WTC11 (cell line): ENCODE results near the gene FHIT. TPM values are rescaled to one million over a fixed set of nuclear protein-coding genes. Genes with fewer than 3 reads are reported as not detected.

ENCODE experiments used
- ATAC-seq: fragments of 200-7000 bp; cut with Tn5 transposase; 2 replicates; pipeline ENCODE4 v1.10.0; 2021; ENCODE audit warnings: mild to moderate bottlenecking, moderate library complexity
- CTCF ChIA-PET: fragments of 300-600 bp; sonication (Branson Sonifier 250); formaldehyde crosslinking; loops from one replicate; lab custom pipeline; 2021; ENCODE audit warnings: antibody characterized with exemption; lab: Charles Lee
- POLR2A ChIA-PET: fragments of 350-600 bp; sonication (Branson Sonifier 250); formaldehyde crosslinking; loops from one replicate; lab custom pipeline; 2021; ENCODE audit warnings: antibody characterized with exemption; lab: Charles Lee
- DNase-seq: peaks from one replicate; pipeline ENCODE4 v3.0.0; 2021; ENCODE audit warnings: low spot score
- H3K27ac Mint-ChIP-seq: 2 replicates; pipeline ENCODE4 v1.8.0; 2021; ENCODE audit warnings: mixed read lengths
- H3K27me3 Mint-ChIP-seq: 2 replicates; pipeline ENCODE4 v1.8.0; 2021; ENCODE audit warnings: low read depth, mild to moderate bottlenecking, moderate library complexity, mixed read lengths
- H3K36me3 Mint-ChIP-seq: 2 replicates; pipeline ENCODE4 v1.8.0; 2021; ENCODE audit warnings: mixed read lengths
- H3K4me1 Mint-ChIP-seq: 2 replicates; pipeline ENCODE4 v1.8.0; 2022; ENCODE audit warnings: mixed read lengths
- H3K4me3 Mint-ChIP-seq: 2 replicates; pipeline ENCODE4 v1.8.0; 2021; ENCODE audit warnings: mild to moderate bottlenecking, moderate library complexity, mixed read lengths
- H3K9me3 Mint-ChIP-seq: 2 replicates; pipeline ENCODE4 v1.8.0; 2021; ENCODE audit warnings: mixed read lengths
- AR ChIP-seq: fragments of 250-450 bp; sonication (Bioruptor Pico); IDR thresholded peaks from 2 replicates; pipeline ENCODE4 v1.9.0; 2021; ENCODE audit warnings: mild to moderate bottlenecking
- ARID4B ChIP-seq: sonication (generic); formaldehyde crosslinking; IDR thresholded peaks from 2 replicates; pipeline ENCODE4 v1.8.0; 2023; ENCODE audit warnings: missing genetic modification reagents, mild to moderate bottlenecking, borderline replicate concordance
- CBFB ChIP-seq: sonication (generic); formaldehyde crosslinking; IDR thresholded peaks from 2 replicates; pipeline ENCODE4 v1.8.1; 2022; ENCODE audit warnings: mild to moderate bottlenecking, low read depth, missing genetic modification reagents
- CREB1 ChIP-seq: sonication (generic); formaldehyde crosslinking; IDR thresholded peaks from 2 replicates; pipeline ENCODE4 v1.8.0; 2023; ENCODE audit warnings: mild to moderate bottlenecking, missing genetic modification reagents
- CTCF ChIP-seq: fragments of 200-600 bp; IDR thresholded peaks from 2 replicates; pipeline ENCODE4 v1.8.0; 2022; ENCODE audit warnings: antibody characterized with exemption
- FOXP1 ChIP-seq: sonication (generic); formaldehyde crosslinking; IDR thresholded peaks from 2 replicates; pipeline ENCODE4 v1.8.0; 2022; ENCODE audit warnings: missing genetic modification reagents, mild to moderate bottlenecking, moderate library complexity, borderline replicate concordance
- HMGXB4 ChIP-seq: sonication (generic); formaldehyde crosslinking; IDR thresholded peaks from 2 replicates; pipeline ENCODE4 v1.8.1; 2023; ENCODE audit warnings: mild to moderate bottlenecking, moderate library complexity, missing genetic modification reagents
- JAZF1 ChIP-seq: fragments of 250-450 bp; sonication (Bioruptor Pico); IDR thresholded peaks from 2 replicates; pipeline ENCODE4 v1.9.0; 2021; ENCODE audit warnings: moderate library complexity, mild to moderate bottlenecking, inconsistent platforms
- JUN ChIP-seq: sonication (generic); formaldehyde crosslinking; IDR thresholded peaks from 2 replicates; pipeline ENCODE4 v1.8.0; 2023; ENCODE audit warnings: mild to moderate bottlenecking, missing genetic modification reagents
- MYBL2 ChIP-seq: sonication (generic); formaldehyde crosslinking; IDR thresholded peaks from 2 replicates; pipeline ENCODE4 v1.8.1; 2023; ENCODE audit warnings: mild to moderate bottlenecking, moderate library complexity, missing genetic modification reagents
- PRDM15 ChIP-seq: sonication (generic); formaldehyde crosslinking; IDR thresholded peaks from 2 replicates; pipeline ENCODE4 v1.8.0; 2022; ENCODE audit warnings: missing genetic modification reagents
- PRRX2 ChIP-seq: fragments of 250-450 bp; sonication (Bioruptor Pico); IDR thresholded peaks from 2 replicates; pipeline ENCODE4 v1.8.0; 2021; ENCODE audit warnings: mild to moderate bottlenecking
- ZNF138 ChIP-seq: sonication (generic); formaldehyde crosslinking; conservative IDR thresholded peaks from 2 replicates; pipeline ENCODE4 v1.8.1; 2022; ENCODE audit warnings: mild to moderate bottlenecking, moderate library complexity, missing genetic modification reagents
- ZNF263 ChIP-seq: sonication (generic); formaldehyde crosslinking; IDR thresholded peaks from 2 replicates; pipeline ENCODE4 v1.8.1; 2022; ENCODE audit warnings: low read depth, mild to moderate bottlenecking, moderate library complexity, missing genetic modification reagents
- ZNF317 ChIP-seq: sonication (generic); formaldehyde crosslinking; IDR thresholded peaks from 2 replicates; pipeline ENCODE4 v1.8.1; 2023; ENCODE audit warnings: low read depth, mild to moderate bottlenecking, moderate library complexity, missing genetic modification reagents, borderline replicate concordance
- ZNF425 ChIP-seq: fragments of 250-450 bp; sonication (Bioruptor Pico); conservative IDR thresholded peaks from 2 replicates; pipeline ENCODE4 v1.9.0; 2021; ENCODE audit warnings: mild to moderate bottlenecking
- ZNF671 ChIP-seq: fragments of 250-450 bp; sonication (Bioruptor Pico); IDR thresholded peaks from 2 replicates; pipeline ENCODE4 v1.8.0; 2021; ENCODE audit warnings: mild to moderate bottlenecking
- ZSCAN18 ChIP-seq: fragments of 250-450 bp; sonication (Bioruptor Pico); IDR thresholded peaks from 2 replicates; pipeline ENCODE4 v2.1.2; 2022; ENCODE audit warnings: mild to moderate bottlenecking, moderate library complexity
- total RNA-seq: library from RNA; stranded (reverse); gene quantifications from 3 replicates; pipeline ENCODE4 v1.2.3, GENCODE V29; 2021

FHIT gene
- total RNA-seq, 1 experiment from 2014 or later = 2.6 TPM

- POLR2A ChIA-PET = no interaction called here
- DNase-seq (no peak), ATAC-seq (no peak)
- CTCF ChIA-PET = interaction anchor here (1.0 kb wide), 1 partner anchor 189 kb away, joined by 4 read pairs; no protein-coding TSS in a partner anchor
- peaks cover 5% of the 10 kb centered on the region for H3K36me3 Mint-ChIP-seq
- peaks cover 5% of the 10 kb centered on the region for H3K9me3 Mint-ChIP-seq
- TF ChIP-seq JAZF1 (CRISPR knock-in tag) (no peak), MYBL2 (CRISPR knock-in tag) (no peak), ZNF317 (CRISPR knock-in tag) (no peak), CTCF (no peak), CBFB (CRISPR knock-in tag) (no peak), ZNF263 (CRISPR knock-in tag) (no peak), PRDM15 (CRISPR knock-in tag) (no peak), ARID4B (CRISPR knock-in tag) (no peak), ZNF138 (CRISPR knock-in tag) (no peak), ZSCAN18 (CRISPR knock-in tag) (no peak), ZNF425 (CRISPR knock-in tag) (no peak), FOXP1 (CRISPR knock-in tag) (no peak), CREB1 (no peak), ZNF671 (CRISPR knock-in tag) (no peak), JUN (CRISPR knock-in tag) (no peak), PRRX2 (CRISPR knock-in tag) (no peak), AR (no peak), HMGXB4 (no peak)
- no peaks in the 10 kb centered on the region for H3K27me3 Mint-ChIP-seq
- H3K4me1 Mint-ChIP-seq = peaks cover 11% of the 10 kb centered on the region
- no peak overlapping the region for H3K27ac Mint-ChIP-seq
- H3K4me3 Mint-ChIP-seq = no peak overlapping the region
These were observed 319.1 kb downstream of the FHIT start for GRCh38 chr3:60932170-60932569.
